ENCODE results near the gene UBA3.

UBA3 gene

GRCh38 chr3:69105320-69105719 lies 25.2 kb upstream of the UBA3 start:
- Histone ChIP-seq H4K20me1 (peaks cover 0 to 56% (median 0%) of the 10 kb centered on the region in 11 experiments; a peak in 4 of 22 replicates), H3K27ac (peak overlapping the region in 10 of 11 experiments; percentile 28 to 92 (median 84); a peak in 19 of 22 replicates), H3K4me3 (peak overlapping the region in 3 of 10 experiments; percentile 20 to 33 (median 21); a peak in 3 of 20 replicates), H3K4me1 (peaks cover 16 to 46% (median 32%) of the 10 kb centered on the region in 10 experiments), H3K9ac (peak overlapping the region in 6 of 11 experiments; percentile 55 to 75 (median 65); a peak in 11 of 22 replicates), H3K36me3 (peaks cover 38 to 68% (median 53%) of the 10 kb centered on the region in 11 experiments), H3K27me3 (no peaks in the 10 kb centered on the region), H3K9me3 (replicated peaks in 1 of 11) (no peaks in the 10 kb centered on the region), H3K4me2 (peak overlapping the region; percentile 13 to 75 (median 63); a peak in 18 of 22 replicates)
- no peak for TF ChIP-seq Cebpa-rat (IDR thresholded peaks at IDR 0.05)

GRCh38 chr3:69104586-69104985 lies 24.4 kb upstream of the UBA3 start:
- TF ChIP-seq Cebpa-rat (IDR thresholded peaks at IDR 0.05) = no peak
- Histone ChIP-seq H3K9me3 (replicated peaks in 1 of 11) (no peaks in the 10 kb centered on the region), H4K20me1 (peaks cover 0 to 63% (median 0%) of the 10 kb centered on the region in 11 experiments; a peak in 4 of 22 replicates), H3K4me1 (peaks cover 16 to 46% (median 32%) of the 10 kb centered on the region in 10 experiments), H3K4me2 (peak overlapping the region in 7 of 11 experiments; percentile 22 to 75 (median 70); a peak in 14 of 22 replicates), H3K4me3 (no peak overlapping the region), H3K27ac (peak overlapping the region in 10 of 11 experiments; percentile 28 to 92 (median 84); a peak in 19 of 22 replicates), H3K36me3 (peaks cover 44 to 75% (median 60%) of the 10 kb centered on the region in 11 experiments), H3K9ac (peak overlapping the region in 6 of 11 experiments; percentile 55 to 75 (median 65); a peak in 9 of 22 replicates), H3K27me3 (no peaks in the 10 kb centered on the region)

- peaks cover 44 to 86% (median 65%) of the 10 kb centered on the region in 11 experiments for H3K36me3 ChIP-seq
- H3K9ac ChIP-seq = no peak overlapping the region
- TF ChIP-seq Cebpa-rat (IDR thresholded peaks at IDR 0.05) = no peak
- peaks cover 16 to 51% (median 36%) of the 10 kb centered on the region in 10 experiments for H3K4me1 ChIP-seq
- peak overlapping the region in 2 of 11 experiments; percentile 85 to 88; a peak in 2 of 22 replicates for H3K27ac ChIP-seq
- H3K27me3 ChIP-seq = no peaks in the 10 kb centered on the region
- H3K9me3 ChIP-seq (replicated peaks in 1 of 11) = no peaks in the 10 kb centered on the region
- H3K4me2 ChIP-seq = peak overlapping the region in 2 of 11 experiments; percentile 66 to 70; a peak in 1 of 22 replicates
- peaks cover 0 to 76% (median 0%) of the 10 kb centered on the region in 11 experiments; a peak in 4 of 22 replicates for H4K20me1 ChIP-seq
- H3K4me3 ChIP-seq = no peak overlapping the region
Measured at GRCh38 chr3:69103123-69103522, 23.0 kb upstream of the UBA3 start.

GRCh38 chr3:69102384-69102783 lies 22.2 kb upstream of the UBA3 start:
- peaks cover 0 to 83% (median 0%) of the 10 kb centered on the region in 11 experiments; a peak in 6 of 22 replicates for H4K20me1 ChIP-seq
- no peaks in the 10 kb centered on the region for H3K9me3 ChIP-seq (replicated peaks in 1 of 11)
- no peak overlapping the region for H3K9ac ChIP-seq
- H3K27ac ChIP-seq = peak overlapping the region in 5 of 11 experiments; percentile 8 to 88 (median 23); a peak in 2 of 22 replicates
- H3K4me2 ChIP-seq = no peak overlapping the region
- H3K4me3 ChIP-seq = no peak overlapping the region
- H3K36me3 ChIP-seq = peaks cover 44 to 94% (median 66%) of the 10 kb centered on the region in 11 experiments
- H3K27me3 ChIP-seq = no peaks in the 10 kb centered on the region
- H3K4me1 ChIP-seq = peaks cover 16 to 57% (median 43%) of the 10 kb centered on the region in 10 experiments
- TF ChIP-seq Cebpa-rat (IDR thresholded peaks at IDR 0.05) = no peak

- H3K4me2 ChIP-seq = no peak overlapping the region
- H3K4me1 ChIP-seq = peaks cover 17 to 57% (median 47%) of the 10 kb centered on the region in 10 experiments
- H3K27me3 ChIP-seq = no peaks in the 10 kb centered on the region
- H4K20me1 ChIP-seq = peaks cover 0 to 98% (median 0%) of the 10 kb centered on the region in 11 experiments; a peak in 6 of 22 replicates
- no peak overlapping the region for H3K4me3 ChIP-seq
- no peak overlapping the region for H3K27ac ChIP-seq
- no peak overlapping the region for H3K9ac ChIP-seq
- no peak for TF ChIP-seq Cebpa-rat (IDR thresholded peaks at IDR 0.05)
- no peaks in the 10 kb centered on the region for H3K9me3 ChIP-seq (replicated peaks in 1 of 11)
- H3K36me3 ChIP-seq = peaks cover 42 to 82% (median 60%) of the 10 kb centered on the region in 11 experiments
Measured at GRCh38 chr3:69099576-69099975, 19.4 kb upstream of the UBA3 start.

- no peak overlapping the region for H3K4me3 ChIP-seq
- no peaks in the 10 kb centered on the region for H3K27me3 ChIP-seq
- TF ChIP-seq Cebpa-rat (IDR thresholded peaks at IDR 0.05) = 0 out of 22 replicates have a peak, but pooled peaks of 1 of the 11 experiments have one; percentile 15
- H3K9ac ChIP-seq = no peak overlapping the region
- peak overlapping the region in 8 of 11 experiments; percentile 0 to 99 (median 95); a peak in 15 of 22 replicates for H3K4me2 ChIP-seq
- H4K20me1 ChIP-seq = peaks cover 0 to 97% (median 0%) of the 10 kb centered on the region in 11 experiments; a peak in 6 of 22 replicates
- H3K27ac ChIP-seq = peak overlapping the region in 3 of 11 experiments; percentile 6 to 32 (median 14); a peak in 3 of 22 replicates
- H3K36me3 ChIP-seq = peaks cover 22 to 67% (median 40%) of the 10 kb centered on the region in 11 experiments
- H3K4me1 ChIP-seq = peaks cover 37 to 61% (median 53%) of the 10 kb centered on the region in 10 experiments
- no peaks in the 10 kb centered on the region for H3K9me3 ChIP-seq (replicated peaks in 1 of 11)
Measured at GRCh38 chr3:69097407-69098086, 17.4 kb upstream of the UBA3 start.

- H4K20me1 ChIP-seq = peaks cover 0 to 97% (median 0%) of the 10 kb centered on the region in 11 experiments; a peak in 5 of 22 replicates
- peak overlapping the region; percentile 47 to 99 (median 92); a peak in 21 of 22 replicates for H3K4me2 ChIP-seq
- peak overlapping the region in 5 of 11 experiments; percentile 57 to 79 (median 69); a peak in 5 of 22 replicates for H3K9ac ChIP-seq
- H3K27me3 ChIP-seq = no peaks in the 10 kb centered on the region
- no peak for TF ChIP-seq Cebpa-rat (IDR thresholded peaks at IDR 0.05)
- no peaks in the 10 kb centered on the region for H3K9me3 ChIP-seq (replicated peaks in 1 of 11)
- peaks cover 50 to 74% (median 63%) of the 10 kb centered on the region in 10 experiments for H3K4me1 ChIP-seq
- H3K4me3 ChIP-seq = no peak overlapping the region
- peak overlapping the region in 9 of 11 experiments; percentile 35 to 89 (median 87); a peak in 15 of 22 replicates for H3K27ac ChIP-seq
- H3K36me3 ChIP-seq = peaks cover 9 to 54% (median 28%) of the 10 kb centered on the region in 11 experiments; a peak in 21 of 22 replicates
Measured at GRCh38 chr3:69096299-69096698, 16.1 kb upstream of the UBA3 start.

- H3K36me3 ChIP-seq = peaks cover 12 to 52% (median 24%) of the 10 kb centered on the region in 11 experiments; a peak in 21 of 22 replicates
- H3K27me3 ChIP-seq = no peaks in the 10 kb centered on the region
- H4K20me1 ChIP-seq = peaks cover 0 to 97% (median 0%) of the 10 kb centered on the region in 11 experiments; a peak in 5 of 22 replicates
- peak overlapping the region in 2 of 10 experiments; percentile 11 to 12; a peak in 1 of 20 replicates for H3K4me3 ChIP-seq
- H3K9ac ChIP-seq = peak overlapping the region in 7 of 11 experiments; percentile 20 to 79 (median 69); a peak in 10 of 22 replicates
- no peak for TF ChIP-seq Cebpa-rat (IDR thresholded peaks at IDR 0.05)
- peak overlapping the region; percentile 47 to 99 (median 92) for H3K4me2 ChIP-seq
- peaks cover 56 to 81% (median 70%) of the 10 kb centered on the region in 10 experiments for H3K4me1 ChIP-seq
- H3K9me3 ChIP-seq (replicated peaks in 1 of 11) = no peaks in the 10 kb centered on the region
- H3K27ac ChIP-seq = peak overlapping the region in 10 of 11 experiments; percentile 6 to 89 (median 87); a peak in 19 of 22 replicates
Measured at GRCh38 chr3:69095636-69096035, 15.5 kb upstream of the UBA3 start.
